SK-N-SH treated with all-trans-retinoic acid at 6 μM for 48 hours (cell line): ENCODE measurements around the gene CSF2.

Source experiments
- ARNTL ChIP-seq: fragments of 450-650 bp; formaldehyde crosslinking; IDR thresholded peaks from 2 replicates; pipeline ENCODE4 v1.5.0; 2020; ENCODE audit warnings: low read depth, mild to moderate bottlenecking, moderate library complexity, borderline replicate concordance
- CSDC2 ChIP-seq: fragments of 250-450 bp; sonication (Bioruptor Pico); IDR thresholded peaks from 2 replicates; pipeline ENCODE4 v1.5.0; 2020; ENCODE audit warnings: mild to moderate bottlenecking, moderate library complexity
- ESRRG ChIP-seq: fragments of 250-450 bp; sonication (Bioruptor Pico); IDR thresholded peaks from 2 replicates; pipeline ENCODE4 v1.6.1; 2021; ENCODE audit warnings: mild to moderate bottlenecking
- ISL1 ChIP-seq: fragments of 250-450 bp; sonication (Bioruptor Pico); IDR thresholded peaks from 2 replicates; pipeline ENCODE4 v2.1.2; 2022; ENCODE audit warnings: mild to moderate bottlenecking, moderate library complexity
- PATZ1 ChIP-seq: fragments of 250-450 bp; sonication (Bioruptor Pico); IDR thresholded peaks from 2 replicates; pipeline ENCODE4 v1.8.0; 2020; ENCODE audit warnings: mild to moderate bottlenecking, moderate library complexity, borderline replicate concordance
- RARB ChIP-seq: fragments of 250-450 bp; sonication (Bioruptor Pico); IDR thresholded peaks from 2 replicates; pipeline ENCODE4 v1.8.0; 2021; ENCODE audit warnings: mild to moderate bottlenecking, moderate library complexity
- TCF4 ChIP-seq: fragments of 250-450 bp; sonication (Bioruptor Pico); IDR thresholded peaks from 2 replicates; pipeline ENCODE4 v1.8.0; 2021; ENCODE audit warnings: mild to moderate bottlenecking, moderate library complexity, borderline replicate concordance
- TOX ChIP-seq: fragments of 250-450 bp; sonication (Bioruptor Pico); IDR thresholded peaks from 2 replicates; pipeline ENCODE4 v1.8.0; 2021; ENCODE audit warnings: mild to moderate bottlenecking, moderate library complexity, borderline replicate concordance
- ZFP3 ChIP-seq: fragments of 250-450 bp; sonication (Bioruptor Pico); IDR thresholded peaks from 2 replicates; pipeline ENCODE4 v1.5.0; 2020; ENCODE audit warnings: mild to moderate bottlenecking, moderate library complexity
- ZNF8 ChIP-seq: fragments of 450-650 bp; formaldehyde crosslinking; IDR thresholded peaks from 2 replicates; pipeline ENCODE4 v1.5.0; 2020; ENCODE audit warnings: mild to moderate bottlenecking, moderate library complexity

DNA sequence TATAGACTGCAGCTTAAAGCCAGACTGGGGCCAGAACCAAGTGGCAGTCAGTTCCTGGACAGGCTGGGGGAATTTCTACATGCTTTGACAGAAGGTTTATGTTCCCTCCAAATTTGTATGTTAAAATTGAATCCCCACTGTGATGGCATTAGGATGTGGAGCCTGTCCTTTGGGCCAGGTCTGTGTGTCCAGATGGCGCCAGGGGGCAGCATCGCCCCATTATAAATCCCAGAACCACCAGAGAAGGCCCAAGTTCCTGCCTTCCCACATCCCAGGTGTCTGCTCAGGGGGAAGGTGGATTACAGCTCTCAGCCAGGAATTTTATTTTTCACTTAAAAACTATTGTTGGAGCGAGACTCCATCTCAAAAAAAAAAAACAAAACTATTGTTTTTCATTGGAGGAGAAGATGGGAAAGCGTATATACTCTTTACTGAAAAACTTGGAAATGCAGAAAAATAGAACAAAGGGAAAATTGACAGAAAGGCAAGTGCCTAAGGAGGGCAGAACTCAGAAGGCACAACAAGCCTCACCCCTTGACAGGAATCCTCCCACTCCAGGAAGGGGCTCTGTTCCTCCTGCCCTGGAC lies 8.1 kb upstream of the CSF2 start:
- TF ChIP-seq ISL1 (CRISPR knock-in tag) (no peak), RARB (CRISPR knock-in tag) (no peak), TCF4 (CRISPR knock-in tag) (no peak), ZFP3 (no peak), CSDC2 (CRISPR knock-in tag) (no peak), TOX (CRISPR knock-in tag) (no peak), PATZ1 (no peak), ARNTL (CRISPR knock-in tag) (no peak), ESRRG (no peak), ZNF8 (CRISPR knock-in tag) (no peak)
